ENCODE measurements around the gene KCND3. TPM values are rescaled to one million over a fixed set of nuclear protein-coding genes. Genes with fewer than 3 reads are reported as not detected.

Gene KCND3
- total RNA-seq, 1 experiment from 2014 or later: 0.15 TPM

DNA sequence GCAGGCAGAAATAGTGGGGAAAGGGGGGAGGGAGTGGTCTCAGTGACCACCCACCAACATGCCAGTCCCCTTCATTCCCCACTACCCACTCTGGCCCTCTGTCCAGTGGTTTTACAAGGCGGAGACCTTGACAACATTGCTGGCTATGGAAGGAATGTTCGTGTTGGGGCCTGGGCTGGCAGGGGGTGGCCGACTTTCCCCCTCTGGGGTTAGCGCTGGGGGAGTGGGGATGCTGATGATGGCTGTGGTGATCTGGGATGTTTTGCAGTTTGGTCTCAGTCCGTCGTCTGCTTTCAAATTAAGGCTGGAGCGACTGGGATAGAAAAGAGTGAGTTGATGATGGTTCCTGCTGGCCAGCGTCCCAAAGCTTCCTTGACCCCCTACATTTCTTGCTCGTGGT is 213.5 kb downstream of the KCND3 start:
- Histone ChIP-seq H3K4ac (ENCODE audit: low read depth, low read length) (no peak overlapping the region), H2BK15ac (ENCODE audit: low read depth, low read length) (no peak overlapping the region), H3K23me2 (ENCODE audit: insufficient read length, low read depth, low read length, poor library complexity, severe bottlenecking) (no peaks in the 10 kb centered on the region), H3K56ac (ENCODE audit: insufficient read length, low read depth, low read length) (no peak overlapping the region), H3K23ac (ENCODE audit: insufficient read length, low read depth, low read length) (no peak overlapping the region), H2BK12ac (ENCODE audit: insufficient read length, low read depth, low read length) (no peak overlapping the region), H3K18ac (ENCODE audit: insufficient read length, low read depth, low read length) (no peak overlapping the region), H4K91ac (ENCODE audit: insufficient read length, low read depth, low read length) (no peak overlapping the region), H2AK5ac (ENCODE audit: insufficient read length, low read length) (no peak overlapping the region), H2BK120ac (ENCODE audit: low read depth, low read length, poor library complexity, severe bottlenecking) (no peak overlapping the region), H3K9ac (ENCODE audit: extremely low read depth, insufficient read length, low read length) (no peak overlapping the region), H3K79me1 (ENCODE audit: insufficient read depth, low read depth, low read length, poor library complexity, severe bottlenecking) (no peaks in the 10 kb centered on the region), H3K27me3 (ENCODE audit: insufficient read depth, low read length) (no peaks in the 10 kb centered on the region; the same call in 1 of the 2 replicates), H3K27ac (ENCODE audit: insufficient read length, low read depth, low read length) (no peak overlapping the region), H3K4me1 (ENCODE audit: insufficient read depth, low read length) (no peaks in the 10 kb centered on the region; the same call in 1 of the 2 replicates), H2BK20ac (ENCODE audit: low read depth, low read length, poor library complexity, severe bottlenecking) (no peak overlapping the region), H3K4me2 (ENCODE audit: insufficient read depth, insufficient read length, low read length) (no peak overlapping the region), H3K79me2 (ENCODE audit: insufficient read depth, low read length) (no peaks in the 10 kb centered on the region), H2BK5ac (ENCODE audit: insufficient read length, low read length) (no peak overlapping the region), H3T11ph (ENCODE audit: low read length) (no peak overlapping the region), H4K20me1 (ENCODE audit: control insufficient read depth, insufficient read depth, insufficient read length) (no peaks in the 10 kb centered on the region), H2AFZ (ENCODE audit: low read length) (no peak overlapping the region), H3K9me3 (ENCODE audit: control insufficient read depth, low read depth, low read length) (no peaks in the 10 kb centered on the region), H3K14ac (ENCODE audit: insufficient read depth, low read length) (no peak overlapping the region; the same call in 1 of the 2 replicates), H4K5ac (ENCODE audit: insufficient read length, low read depth, low read length) (no peak overlapping the region), H4K8ac (replicated peaks; ENCODE audit: insufficient read length, low read depth, low read length) (no peak overlapping the region)
- peaks cover 22 to 25% of the 10 kb centered on the region in 2 experiments for H3K4me1 Mint-ChIP-seq
- TF ChIP-seq CTCF (conservative IDR thresholded peaks at IDR 0.05): no peak
- no peak overlapping the region for H3K27ac Mint-ChIP-seq
- H3K27me3 Mint-ChIP-seq (ENCODE audit: low read depth): no peaks in the 10 kb centered on the region; the same call in 1 of the 2 replicates
- no CpG with 5 or more reads among the region's 9 CpGs for WGBS (ENCODE audit: extremely low coverage, insufficient read length, low lambda C conversion rate)
- H3K9me3 Mint-ChIP-seq: no peaks in the 10 kb centered on the region
- H3K4me3 Mint-ChIP-seq: no peak overlapping the region
- H3K36me3 Mint-ChIP-seq (ENCODE audit: insufficient read depth in 1 of 3, low read depth in 3 of 3): no peaks in the 10 kb centered on the region; a peak in 1 of 7 replicates
- no peak for DNase-seq

Data from H9 (cell line).